ENCODE results near the gene AP3B1. TPM values are rescaled to one million over a fixed set of nuclear protein-coding genes. Genes with fewer than 3 reads are reported as not detected.
A peak's percentile ranks its signal among the peaks of the same experiment; 100 is the strongest.

AP3B1 gene
- polyA plus RNA-seq, 1 experiment, result 67.0 TPM

- H3K27ac ChIP-seq (ENCODE audit: low read depth, low read length), result no peak overlapping the region
- no peak for DNase-seq (ENCODE audit: low read depth, low spot score)
- ChIA-PET CTCF (no interaction called here), POLR2A (no interaction called here)
- H3K4me3 ChIP-seq (ENCODE audit: low read depth, low read length), result no peak overlapping the region
- H3K9me3 ChIP-seq (ENCODE audit: control insufficient read depth, insufficient read depth, low read length), result no peaks in the 10 kb centered on the region; the same call in 1 of the 2 replicates
- no peak for TF ChIP-seq CTCF (IDR thresholded peaks at IDR 0.05; ENCODE audit: low read depth, low read length)
- H3K27me3 ChIP-seq (ENCODE audit: control insufficient read depth, insufficient read depth, low read length), result peaks cover 62% of the 10 kb centered on the region
Observed at GRCh38 chr5:77974576-77974975, 319.9 kb downstream of the AP3B1 start.

GRCh38 chr5:77973253-77973609, 321.3 kb downstream of the AP3B1 start:
- no peak overlapping the region for H3K27ac ChIP-seq (ENCODE audit: low read depth, low read length)
- POLR2A ChIA-PET, result no interaction called here
- no peaks in the 10 kb centered on the region; the same call in 1 of the 2 replicates for H3K9me3 ChIP-seq (ENCODE audit: control insufficient read depth, insufficient read depth, low read length)
- no peak for TF ChIP-seq CTCF (IDR thresholded peaks at IDR 0.05; ENCODE audit: low read depth, low read length)
- CTCF ChIA-PET, result interaction anchor here (0.6 kb wide), 1 partner anchor 15 kb away, joined by 3 read pairs; no protein-coding TSS in a partner anchor
- peaks cover 66% of the 10 kb centered on the region for H3K27me3 ChIP-seq (ENCODE audit: control insufficient read depth, insufficient read depth, low read length)
- no peak overlapping the region for H3K4me3 ChIP-seq (ENCODE audit: low read depth, low read length)
- DNase-seq (ENCODE audit: low read depth, low spot score), result no peak

GRCh38 chr5:77972469-77973252, 321.8 kb downstream of the AP3B1 start:
- peaks cover 66% of the 10 kb centered on the region for H3K27me3 ChIP-seq (ENCODE audit: control insufficient read depth, insufficient read depth, low read length)
- no peaks in the 10 kb centered on the region; the same call in 1 of the 2 replicates for H3K9me3 ChIP-seq (ENCODE audit: control insufficient read depth, insufficient read depth, low read length)
- ChIA-PET POLR2A (no interaction called here), CTCF (interaction anchor here (0.6 kb wide), 2 partner anchors 14 to 48 kb away, joined by 3 read pairs; no protein-coding TSS in a partner anchor)
- TF ChIP-seq CTCF (IDR thresholded peaks at IDR 0.05; ENCODE audit: low read depth, low read length), result peak; percentile 29
- DNase-seq (ENCODE audit: low read depth, low spot score), result no peak
- no peak overlapping the region for H3K27ac ChIP-seq (ENCODE audit: low read depth, low read length)
- peak overlapping the region; percentile 48 for H3K4me3 ChIP-seq (ENCODE audit: low read depth, low read length)

GRCh38 chr5:77971776-77972468, 322.6 kb downstream of the AP3B1 start:
- no peak for DNase-seq (ENCODE audit: low read depth, low spot score)
- Histone ChIP-seq H3K27me3 (ENCODE audit: control insufficient read depth, insufficient read depth, low read length) (peaks cover 62% of the 10 kb centered on the region), H3K27ac (ENCODE audit: low read depth, low read length) (no peak overlapping the region), H3K9me3 (ENCODE audit: control insufficient read depth, insufficient read depth, low read length) (no peaks in the 10 kb centered on the region; the same call in 1 of the 2 replicates), H3K4me3 (ENCODE audit: low read depth, low read length) (no peak overlapping the region)
- ChIA-PET POLR2A (no interaction called here), CTCF (interaction anchor here (0.6 kb wide), 1 partner anchor 47 kb away, joined by 3 read pairs; no protein-coding TSS in a partner anchor)
- no peak for TF ChIP-seq CTCF (IDR thresholded peaks at IDR 0.05; ENCODE audit: low read depth, low read length)

- DNase-seq (ENCODE audit: low read depth, low spot score), result no peak
- no peaks in the 10 kb centered on the region; the same call in 1 of the 2 replicates for H3K9me3 ChIP-seq (ENCODE audit: control insufficient read depth, insufficient read depth, low read length)
- ChIA-PET CTCF (interaction anchor here (0.6 kb wide), 1 partner anchor 94 kb away, joined by 5 read pairs; no protein-coding TSS in a partner anchor), POLR2A (no interaction called here)
- H3K4me3 ChIP-seq (ENCODE audit: low read depth, low read length), result no peak overlapping the region
- no peak overlapping the region for H3K27ac ChIP-seq (ENCODE audit: low read depth, low read length)
- H3K27me3 ChIP-seq (ENCODE audit: control insufficient read depth, insufficient read depth, low read length), result peaks cover 53% of the 10 kb centered on the region
- TF ChIP-seq CTCF (IDR thresholded peaks at IDR 0.05; ENCODE audit: low read depth, low read length), result no peak
Observed at GRCh38 chr5:77970891-77971290, 323.6 kb downstream of the AP3B1 start.

All from AG04450 (cell line).